ENCODE results near the gene HIVEP3.
A peak's percentile ranks its signal among the peaks of the same experiment; 100 is the strongest.

HIVEP3 gene

GRCh38 chr1:41758500-41758899, 160.2 kb downstream of the HIVEP3 start:
- Histone ChIP-seq H3K27me3 (ENCODE audit: insufficient read depth, low read depth) (no peaks in the 10 kb centered on the region), H2AFZ (ENCODE audit: low read depth) (no peak overlapping the region), H3K4me1 (ENCODE audit: low read depth, poor library complexity, severe bottlenecking) (no peaks in the 10 kb centered on the region), H3K27ac (no peak overlapping the region), H3K4me2 (no peak overlapping the region), H3K36me3 (ENCODE audit: insufficient read depth) (no peaks in the 10 kb centered on the region), H3K79me2 (ENCODE audit: insufficient read depth, low read depth) (no peaks in the 10 kb centered on the region), H3K4me3 (IDR thresholded peaks at IDR 0.05; ENCODE audit: insufficient read depth, low read depth, low read length) (no peak overlapping the region), H3K9ac (no peak overlapping the region), H4K20me1 (ENCODE audit: insufficient read depth) (no peaks in the 10 kb centered on the region)
- TF ChIP-seq CTCF (conservative IDR thresholded peaks at IDR 0.05; ENCODE audit: low read depth, low read length): no peak

DNA sequence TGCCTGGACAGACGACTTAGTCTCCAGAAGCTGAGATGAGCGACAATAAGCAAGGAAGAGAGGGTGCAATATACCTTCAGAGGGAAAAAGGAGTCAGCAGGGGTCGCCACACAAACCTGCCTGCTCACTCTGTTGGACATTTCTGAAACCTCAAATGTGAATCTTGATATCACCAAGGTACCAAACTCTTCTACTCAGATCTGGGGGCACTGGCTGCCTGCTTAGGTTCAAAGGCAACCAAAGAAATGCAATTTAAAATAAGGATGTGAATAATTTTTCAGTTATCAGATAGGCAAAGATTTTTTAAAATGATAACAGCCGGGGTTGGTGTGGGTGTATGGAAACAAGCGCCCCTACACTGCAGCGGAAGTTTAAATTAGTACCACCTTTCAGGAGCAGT, 164.2 kb downstream of the HIVEP3 start:
- Histone ChIP-seq H3K27ac (no peak overlapping the region), H3K4me1 (ENCODE audit: low read depth, poor library complexity, severe bottlenecking) (peaks cover 25% of the 10 kb centered on the region), H2AFZ (ENCODE audit: low read depth) (no peak overlapping the region), H4K20me1 (ENCODE audit: insufficient read depth) (no peaks in the 10 kb centered on the region), H3K79me2 (ENCODE audit: insufficient read depth, low read depth) (no peaks in the 10 kb centered on the region), H3K27me3 (ENCODE audit: insufficient read depth, low read depth) (no peaks in the 10 kb centered on the region), H3K36me3 (ENCODE audit: insufficient read depth) (no peaks in the 10 kb centered on the region), H3K4me2 (no peak overlapping the region), H3K4me3 (IDR thresholded peaks at IDR 0.05; ENCODE audit: insufficient read depth, low read depth, low read length) (no peak overlapping the region), H3K9ac (no peak overlapping the region)
- no peak; the same call in 1 of the 2 replicates for TF ChIP-seq CTCF (conservative IDR thresholded peaks at IDR 0.05; ENCODE audit: low read depth, low read length)

- H3K9ac ChIP-seq: no peak overlapping the region
- no peak overlapping the region for H2AFZ ChIP-seq (ENCODE audit: low read depth)
- no peak overlapping the region for H3K27ac ChIP-seq
- H3K36me3 ChIP-seq (ENCODE audit: insufficient read depth): no peaks in the 10 kb centered on the region
- no peak for TF ChIP-seq CTCF (conservative IDR thresholded peaks at IDR 0.05; ENCODE audit: low read depth, low read length)
- H3K27me3 ChIP-seq (ENCODE audit: insufficient read depth, low read depth): no peaks in the 10 kb centered on the region
- H3K79me2 ChIP-seq (ENCODE audit: insufficient read depth, low read depth): no peaks in the 10 kb centered on the region
- no peak overlapping the region for H3K4me2 ChIP-seq
- peaks cover 25% of the 10 kb centered on the region for H3K4me1 ChIP-seq (ENCODE audit: low read depth, poor library complexity, severe bottlenecking)
- no peak overlapping the region for H3K4me3 ChIP-seq (IDR thresholded peaks at IDR 0.05; ENCODE audit: insufficient read depth, low read depth, low read length)
- no peaks in the 10 kb centered on the region for H4K20me1 ChIP-seq (ENCODE audit: insufficient read depth)
Observed at GRCh38 chr1:41752514-41753170, 166.1 kb downstream of the HIVEP3 start.

DNA sequence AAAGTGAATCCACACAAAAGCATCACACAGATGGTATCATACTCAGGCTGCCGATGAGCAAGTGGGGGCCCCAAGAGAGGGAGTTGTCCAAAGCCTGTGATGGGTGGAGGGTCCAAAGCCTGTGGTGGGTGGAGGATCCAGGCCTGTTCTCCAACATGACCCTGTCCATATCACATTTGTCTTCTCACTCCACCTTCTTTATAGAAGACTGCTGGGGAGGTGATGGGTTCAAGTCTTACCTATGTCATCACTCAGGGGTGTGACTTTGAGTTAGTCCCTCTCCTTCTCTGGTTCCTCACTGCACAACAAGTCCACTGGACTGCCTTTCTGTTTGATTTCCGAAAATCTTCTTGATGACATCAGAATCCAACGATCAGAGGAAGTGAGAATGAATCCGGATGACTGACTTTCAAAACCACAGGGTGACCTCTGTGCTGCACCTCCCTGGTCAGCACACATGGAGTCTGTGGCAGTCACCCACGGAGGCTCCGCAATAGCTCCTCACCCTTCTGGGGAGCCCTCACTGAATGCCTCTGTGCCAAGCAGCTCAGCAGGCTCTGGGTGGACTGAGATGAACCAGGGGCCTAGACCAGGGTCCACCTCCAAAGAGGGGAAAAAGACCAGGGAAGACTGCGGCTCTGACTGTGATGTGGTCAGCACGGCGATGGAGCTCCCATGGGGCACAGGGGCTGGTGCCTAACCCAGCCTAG, 166.8 kb downstream of the HIVEP3 start:
- Histone ChIP-seq H3K27ac (no peak overlapping the region), H2AFZ (ENCODE audit: low read depth) (0 out of 2 replicates have a peak overlapping the region, but pooled peaks have one; percentile 28), H3K9ac (no peak overlapping the region), H3K4me2 (peak overlapping the region; percentile 46), H4K20me1 (ENCODE audit: insufficient read depth) (no peaks in the 10 kb centered on the region), H3K36me3 (ENCODE audit: insufficient read depth) (no peaks in the 10 kb centered on the region), H3K27me3 (ENCODE audit: insufficient read depth, low read depth) (no peaks in the 10 kb centered on the region), H3K4me3 (IDR thresholded peaks at IDR 0.05; ENCODE audit: insufficient read depth, low read depth, low read length) (no peak overlapping the region), H3K4me1 (ENCODE audit: low read depth, poor library complexity, severe bottlenecking) (peaks cover 25% of the 10 kb centered on the region), H3K79me2 (ENCODE audit: insufficient read depth, low read depth) (no peaks in the 10 kb centered on the region)
- no peak for TF ChIP-seq CTCF (conservative IDR thresholded peaks at IDR 0.05; ENCODE audit: low read depth, low read length)

All from KMS-11 (cell line).